Activated CD4-positive, alpha-beta T cell treated with anti-CD3 and anti-CD28 coated beads, Interleukin-2, amount 10 ng/mL, durations not matched to agents 7 days and 5 days (primary cell): ENCODE results near the gene MRM1. TPM values are rescaled to one million over a fixed set of nuclear protein-coding genes. Genes with fewer than 3 reads are reported as not detected.

Experiments
- CTCF ChIA-PET: fragments of 350-600 bp; sonication (Branson Sonifier 250); formaldehyde crosslinking; loops from one replicate; lab custom pipeline; 2021; ENCODE audit warnings: antibody characterized with exemption; lab: Charles Lee
- POLR2A ChIA-PET: fragments of 350-600 bp; sonication (Branson Sonifier 250); formaldehyde crosslinking; loops from one replicate; lab custom pipeline; 2021; ENCODE audit warnings: antibody characterized with exemption; lab: Charles Lee
- DNase-seq: peaks from one replicate; pipeline ENCODE4 v3.0.0-alpha.2; 2020
- H3K27ac Mint-ChIP-seq: one replicate; pipeline ENCODE4 v1.8.0; 2021; ENCODE audit warnings: mild to moderate bottlenecking, moderate library complexity, mixed read lengths
- H3K27me3 Mint-ChIP-seq: one replicate; pipeline ENCODE4 v1.8.0; 2021; ENCODE audit warnings: mixed read lengths
- H3K36me3 Mint-ChIP-seq: one replicate; pipeline ENCODE4 v1.8.0; 2021; ENCODE audit warnings: low read depth, mixed read lengths
- H3K4me1 Mint-ChIP-seq: one replicate; pipeline ENCODE4 v1.8.0; 2021; ENCODE audit warnings: mixed read lengths
- H3K4me3 Mint-ChIP-seq: one replicate; pipeline ENCODE4 v1.8.0; 2021; ENCODE audit warnings: mild to moderate bottlenecking, moderate library complexity, mixed read lengths
- H3K9me3 Mint-ChIP-seq: one replicate; pipeline ENCODE4 v1.8.0; 2021; ENCODE audit warnings: mixed read lengths
- total RNA-seq, 2 experiments: library from RNA; stranded (reverse); gene quantifications; one replicate each; pipeline ENCODE4 v1.2.3, GENCODE V29; 2021

Gene MRM1
- total RNA-seq, 2 experiments from 2014 or later: 6.8 to 8.6 TPM

- no peak overlapping the region for H3K27ac Mint-ChIP-seq
These were observed 40.8 kb downstream of the MRM1 start for GRCh38 chr17:36641877-36642845.

GRCh38 chr17:36643086-36643685 is 41.8 kb downstream of the MRM1 start:
- Mint-ChIP-seq H3K36me3 (no peaks in the 10 kb centered on the region), H3K27ac (no peak overlapping the region), H3K4me1 (peaks cover 15% of the 10 kb centered on the region), H3K9me3 (no peaks in the 10 kb centered on the region), H3K4me3 (no peak overlapping the region), H3K27me3 (peaks cover 73% of the 10 kb centered on the region)
- DNase-seq: no peak
- POLR2A ChIA-PET: no interaction called here
- CTCF ChIA-PET: interaction anchor here (0.5 to 1.7 kb wide), 3 partner anchors 9 to 17 kb away, joined by 3 read pairs; no protein-coding TSS in a partner anchor

More at GRCh38 chr17:36641877-36642845, 40.8 kb downstream of the MRM1 start:
- Mint-ChIP-seq H3K9me3 (no peaks in the 10 kb centered on the region), H3K4me3 (peak overlapping the region; percentile 65), H3K27me3 (peaks cover 78% of the 10 kb centered on the region), H3K36me3 (no peaks in the 10 kb centered on the region), H3K4me1 (peaks cover 15% of the 10 kb centered on the region)
- ChIA-PET POLR2A (no interaction called here), CTCF (interaction anchor here (0.5 to 1.7 kb wide), 3 partner anchors 10 to 16 kb away, joined by 3 read pairs; no protein-coding TSS in a partner anchor)
- no peak for DNase-seq

- peaks cover 15% of the 10 kb centered on the region for H3K4me1 Mint-ChIP-seq
- no peak for DNase-seq
- no peak overlapping the region for H3K27ac Mint-ChIP-seq
- H3K36me3 Mint-ChIP-seq: no peaks in the 10 kb centered on the region
- POLR2A ChIA-PET: no interaction called here
- H3K4me3 Mint-ChIP-seq: no peak overlapping the region
- peaks cover 51% of the 10 kb centered on the region for H3K27me3 Mint-ChIP-seq
- CTCF ChIA-PET: no interaction called here
- no peaks in the 10 kb centered on the region for H3K9me3 Mint-ChIP-seq
These were observed 44.0 kb downstream of the MRM1 start for GRCh38 chr17:36645422-36645821.

GRCh38 chr17:36647636-36648035 is 46.3 kb downstream of the MRM1 start:
- Mint-ChIP-seq H3K27me3 (peaks cover 38% of the 10 kb centered on the region), H3K9me3 (no peaks in the 10 kb centered on the region), H3K4me3 (no peak overlapping the region), H3K27ac (no peak overlapping the region), H3K36me3 (no peaks in the 10 kb centered on the region), H3K4me1 (peaks cover 8% of the 10 kb centered on the region)
- DNase-seq: no peak
- ChIA-PET CTCF (no interaction called here), POLR2A (no interaction called here)

- Mint-ChIP-seq H3K4me1 (no peaks in the 10 kb centered on the region), H3K9me3 (no peaks in the 10 kb centered on the region), H3K27me3 (peaks cover 27% of the 10 kb centered on the region), H3K36me3 (no peaks in the 10 kb centered on the region), H3K27ac (no peak overlapping the region), H3K4me3 (no peak overlapping the region)
- POLR2A ChIA-PET: no interaction called here
- DNase-seq: no peak
- CTCF ChIA-PET: interaction anchor here (0.7 kb wide), 1 partner anchor 967 kb away, joined by 3 read pairs; no protein-coding TSS in a partner anchor
These were observed 48.9 kb downstream of the MRM1 start for GRCh38 chr17:36650096-36650775.

- POLR2A ChIA-PET: no interaction called here
- peaks cover 33% of the 10 kb centered on the region for H3K27me3 Mint-ChIP-seq
These were observed 52.0 kb downstream of the MRM1 start for GRCh38 chr17:36653374-36653773.

GRCh38 chr17:36653856-36654255 is 52.5 kb downstream of the MRM1 start:
- peaks cover 35% of the 10 kb centered on the region for H3K27me3 Mint-ChIP-seq
- no peak overlapping the region for H3K4me3 Mint-ChIP-seq
- CTCF ChIA-PET: interaction anchor here (0.6 kb wide), 1 partner anchor 647 kb away, joined by 3 read pairs; no protein-coding TSS in a partner anchor

More at GRCh38 chr17:36653374-36653773, 52.0 kb downstream of the MRM1 start:
- no peak overlapping the region for H3K4me3 Mint-ChIP-seq
- CTCF ChIA-PET: interaction anchor here (0.6 kb wide), 2 partner anchors 107 to 648 kb away, joined by 3 read pairs; no protein-coding TSS in a partner anchor
- no peak overlapping the region for H3K27ac Mint-ChIP-seq
- no peaks in the 10 kb centered on the region for H3K36me3 Mint-ChIP-seq
- no peak for DNase-seq
- peaks cover 7% of the 10 kb centered on the region for H3K4me1 Mint-ChIP-seq
- no peaks in the 10 kb centered on the region for H3K9me3 Mint-ChIP-seq

GRCh38 chr17:36655726-36656125 is 54.3 kb downstream of the MRM1 start:
- DNase-seq: no peak
- POLR2A ChIA-PET: no interaction called here
- H3K4me1 Mint-ChIP-seq: peaks cover 7% of the 10 kb centered on the region
- peaks cover 41% of the 10 kb centered on the region for H3K27me3 Mint-ChIP-seq
- no peaks in the 10 kb centered on the region for H3K9me3 Mint-ChIP-seq
- H3K4me3 Mint-ChIP-seq: no peak overlapping the region
- CTCF ChIA-PET: interaction anchor here (0.6 to 1.2 kb wide), 4 partner anchors 25 to 586 kb away, joined by 3 to 5 read pairs (median 4); no protein-coding TSS in a partner anchor
- no peak overlapping the region for H3K27ac Mint-ChIP-seq
- no peaks in the 10 kb centered on the region for H3K36me3 Mint-ChIP-seq

More at GRCh38 chr17:36653856-36654255, 52.5 kb downstream of the MRM1 start:
- POLR2A ChIA-PET: no interaction called here
- H3K36me3 Mint-ChIP-seq: no peaks in the 10 kb centered on the region
- H3K9me3 Mint-ChIP-seq: no peaks in the 10 kb centered on the region
- H3K4me1 Mint-ChIP-seq: peaks cover 7% of the 10 kb centered on the region
- DNase-seq: no peak
- H3K27ac Mint-ChIP-seq: no peak overlapping the region

- no peak for DNase-seq
- Mint-ChIP-seq H3K27me3 (peaks cover 35% of the 10 kb centered on the region), H3K4me3 (peak overlapping the region; percentile 18), H3K36me3 (no peaks in the 10 kb centered on the region), H3K27ac (no peak overlapping the region), H3K9me3 (no peaks in the 10 kb centered on the region), H3K4me1 (peaks cover 7% of the 10 kb centered on the region)
- ChIA-PET POLR2A (no interaction called here), CTCF (interaction anchor here (1.3 kb wide), 1 partner anchor 30 kb away, joined by 3 read pairs; no protein-coding TSS in a partner anchor)
These were observed 56.0 kb downstream of the MRM1 start for GRCh38 chr17:36657390-36657762.

- Mint-ChIP-seq H3K4me1 (peaks cover 7% of the 10 kb centered on the region), H3K36me3 (no peaks in the 10 kb centered on the region), H3K27me3 (peaks cover 36% of the 10 kb centered on the region), H3K27ac (no peak overlapping the region), H3K9me3 (no peaks in the 10 kb centered on the region), H3K4me3 (peak overlapping the region; percentile 18)
- POLR2A ChIA-PET: no interaction called here
- DNase-seq: no peak
- CTCF ChIA-PET: interaction anchor here (1.1 to 1.3 kb wide), 2 partner anchors 15 to 30 kb away, joined by 3 read pairs; no protein-coding TSS in a partner anchor
These were observed 56.5 kb downstream of the MRM1 start for GRCh38 chr17:36657763-36658490.
